ENCODE data around the gene AGO1. TPM values are rescaled to one million over a fixed set of nuclear protein-coding genes. Genes with fewer than 3 reads are reported as not detected.

The AGO1 gene
- total RNA-seq, 4 donors from 2014 or later: 4.1 to 32.8 (median 12.0) TPM

DNA sequence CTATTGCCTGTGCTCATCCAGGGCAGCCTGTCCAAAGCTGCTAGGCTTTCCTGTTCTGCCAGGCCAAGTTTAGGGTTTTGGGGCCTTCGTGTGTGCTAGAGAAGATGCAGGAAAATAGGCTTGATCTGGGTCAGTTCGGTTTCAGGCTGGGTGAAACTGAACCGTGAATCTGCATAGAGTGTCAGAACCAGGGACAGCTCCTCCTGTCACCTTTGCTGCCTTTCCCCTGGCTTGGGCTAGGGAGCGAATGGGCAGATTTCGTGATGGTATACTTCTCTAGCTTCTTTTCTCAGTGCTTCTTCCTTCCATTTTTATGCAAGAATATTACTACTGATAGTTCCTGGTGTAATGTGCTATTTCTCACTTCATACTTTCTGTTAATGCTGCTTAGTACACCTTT, 6.0 kb upstream of the AGO1 start:
- Histone ChIP-seq H3K4me1 (no peaks in the 10 kb centered on the region), H3K27me3 (no peaks in the 10 kb centered on the region), H3K4me3 (no peak overlapping the region), H3K36me3 (no peaks in the 10 kb centered on the region), H3K9me3 (no peaks in the 10 kb centered on the region), H3K27ac (no peak overlapping the region)
- TF ChIP-seq, protein P1, sequence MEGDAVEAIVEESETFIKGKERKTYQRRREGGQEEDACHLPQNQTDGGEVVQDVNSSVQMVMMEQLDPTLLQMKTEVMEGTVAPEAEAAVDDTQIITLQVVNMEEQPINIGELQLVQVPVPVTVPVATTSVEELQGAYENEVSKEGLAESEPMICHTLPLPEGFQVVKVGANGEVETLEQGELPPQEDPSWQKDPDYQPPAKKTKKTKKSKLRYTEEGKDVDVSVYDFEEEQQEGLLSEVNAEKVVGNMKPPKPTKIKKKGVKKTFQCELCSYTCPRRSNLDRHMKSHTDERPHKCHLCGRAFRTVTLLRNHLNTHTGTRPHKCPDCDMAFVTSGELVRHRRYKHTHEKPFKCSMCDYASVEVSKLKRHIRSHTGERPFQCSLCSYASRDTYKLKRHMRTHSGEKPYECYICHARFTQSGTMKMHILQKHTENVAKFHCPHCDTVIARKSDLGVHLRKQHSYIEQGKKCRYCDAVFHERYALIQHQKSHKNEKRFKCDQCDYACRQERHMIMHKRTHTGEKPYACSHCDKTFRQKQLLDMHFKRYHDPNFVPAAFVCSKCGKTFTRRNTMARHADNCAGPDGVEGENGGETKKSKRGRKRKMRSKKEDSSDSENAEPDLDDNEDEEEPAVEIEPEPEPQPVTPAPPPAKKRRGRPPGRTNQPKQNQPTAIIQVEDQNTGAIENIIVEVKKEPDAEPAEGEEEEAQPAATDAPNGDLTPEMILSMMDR (IDR thresholded peaks at IDR 0.05): no peak
- no peak for TF ChIP-seq POLR2A (IDR thresholded peaks at IDR 0.05)
- no peak for DNase-seq
- intact Hi-C loops (cut with DNase I; ENCODE audit: low total_unique reads): no loop called here

DNA sequence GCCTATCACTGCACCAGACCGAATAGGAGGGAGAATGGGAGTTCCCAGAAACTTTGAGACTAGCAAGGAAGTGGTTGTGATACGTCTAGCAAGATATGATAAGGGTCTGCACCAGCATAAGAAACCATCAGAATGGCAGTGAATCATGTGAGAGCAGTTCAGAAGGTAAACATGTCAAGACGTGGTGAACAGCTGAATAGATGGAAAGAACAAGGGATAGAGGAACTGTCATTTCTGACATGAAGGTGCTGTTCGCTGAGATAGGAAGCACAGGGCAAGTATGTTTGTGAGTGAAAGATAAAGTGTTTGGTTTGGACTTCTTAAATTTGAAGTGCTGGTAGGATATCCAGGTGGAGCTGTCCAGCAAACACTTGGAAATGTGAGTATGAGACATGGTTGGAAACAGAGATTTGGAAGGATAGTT, 1.1 kb upstream of the AGO1 start:
- no peak overlapping the region for H3K4me3 ChIP-seq
- H3K36me3 ChIP-seq: no peaks in the 10 kb centered on the region
- intact Hi-C loops (cut with DNase I; ENCODE audit: low total_unique reads): no loop called here
- TF ChIP-seq, protein P1 (IDR thresholded peaks at IDR 0.05): no peak
- no peak for TF ChIP-seq POLR2A (IDR thresholded peaks at IDR 0.05)
- no peak overlapping the region for H3K27ac ChIP-seq
- no peaks in the 10 kb centered on the region for H3K4me1 ChIP-seq
- H3K27me3 ChIP-seq: no peaks in the 10 kb centered on the region
- no peak for DNase-seq
- no peaks in the 10 kb centered on the region for H3K9me3 ChIP-seq

DNA sequence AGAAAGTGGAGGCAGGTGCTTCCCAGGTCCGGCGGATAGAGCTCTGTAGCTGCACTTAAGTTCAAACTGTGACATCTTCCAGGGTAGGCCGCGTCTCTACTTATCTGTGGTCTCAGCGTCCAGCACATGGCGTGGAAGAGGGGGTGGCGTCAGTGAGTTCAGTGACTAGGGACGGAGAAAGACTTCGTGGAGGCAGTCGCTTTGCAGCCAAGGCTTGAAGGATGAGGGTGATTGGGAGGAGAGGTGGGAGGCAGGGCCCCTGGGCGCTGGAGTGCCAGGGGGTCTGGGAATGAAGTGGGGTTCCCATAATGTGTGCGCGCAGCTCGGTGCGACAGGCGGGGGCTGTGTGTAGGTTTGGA, 444 bp upstream of the AGO1 start:
- TF ChIP-seq POLR2A (IDR thresholded peaks at IDR 0.05): no peak
- TF ChIP-seq, protein P1 (IDR thresholded peaks at IDR 0.05): no peak
- Histone ChIP-seq H3K27ac (peak overlapping the region; percentile 71 to 90), H3K27me3 (no peaks in the 10 kb centered on the region), H3K4me1 (no peaks in the 10 kb centered on the region), H3K4me3 (peak overlapping the region; percentile 75 to 93), H3K36me3 (no peaks in the 10 kb centered on the region), H3K9me3 (no peaks in the 10 kb centered on the region)
- intact Hi-C loops (cut with DNase I; ENCODE audit: low total_unique reads): no loop called here
- DNase-seq: no peak

DNA sequence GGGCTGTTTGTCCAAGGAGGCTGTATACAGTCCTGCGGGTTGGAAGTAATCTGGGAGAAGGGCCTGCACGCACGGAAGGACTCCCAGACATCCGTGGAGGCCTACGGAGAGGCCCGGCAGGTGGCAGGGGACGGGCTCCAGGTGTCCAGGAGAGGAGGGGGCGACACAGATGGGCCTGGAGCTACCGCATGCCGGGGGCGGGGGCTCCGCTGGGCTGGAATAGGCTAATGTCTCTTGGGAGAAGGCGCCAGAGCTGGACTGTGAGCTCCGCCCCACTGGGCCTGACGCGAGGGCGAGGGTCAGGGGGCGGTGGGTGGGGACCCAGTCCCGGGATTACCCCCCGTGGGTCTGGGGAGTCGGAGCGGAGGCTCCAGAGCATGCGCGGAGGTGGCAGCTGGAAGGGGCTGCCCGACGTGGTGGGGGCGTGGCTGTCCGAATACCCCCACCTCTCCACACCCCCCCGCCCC, 659 bp downstream of the AGO1 start:
- Histone ChIP-seq H3K4me3 (peak overlapping the region; percentile 75 to 93), H3K27me3 (no peaks in the 10 kb centered on the region), H3K27ac (peak overlapping the region; percentile 86 to 90), H3K9me3 (no peaks in the 10 kb centered on the region), H3K4me1 (no peaks in the 10 kb centered on the region), H3K36me3 (no peaks in the 10 kb centered on the region)
- DNase-seq: peak; percentile 41 to 62
- TF ChIP-seq, protein P1 (IDR thresholded peaks at IDR 0.05): no peak
- TF ChIP-seq POLR2A (IDR thresholded peaks at IDR 0.05): no peak
- intact Hi-C loops (cut with DNase I; ENCODE audit: low total_unique reads): no loop called here

DNA sequence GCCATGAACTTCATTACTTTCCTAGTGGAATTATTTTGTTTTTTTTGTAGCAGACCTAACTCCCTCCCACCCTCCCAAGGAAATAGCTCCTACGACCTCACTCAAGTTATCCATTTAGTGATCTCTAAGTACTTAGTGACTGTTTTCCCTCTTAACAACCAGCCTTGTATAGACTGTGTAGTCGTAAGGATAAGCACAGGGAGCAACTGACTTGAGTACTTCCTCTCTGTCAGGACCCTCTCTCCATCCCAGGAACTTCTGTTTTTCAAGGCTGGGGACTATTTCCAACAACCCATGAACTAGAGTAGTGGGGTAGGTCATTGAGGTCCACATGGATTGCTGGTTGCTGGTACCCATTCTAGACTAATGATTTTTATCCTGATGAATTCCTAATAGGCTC, 1.9 kb downstream of the AGO1 start:
- no peak overlapping the region for H3K27ac ChIP-seq

More for the DNA sequence above, 1.9 kb downstream of the AGO1 start:
- TF ChIP-seq, protein P1 (IDR thresholded peaks at IDR 0.05): no peak
- no peak for TF ChIP-seq POLR2A (IDR thresholded peaks at IDR 0.05)
- intact Hi-C loops (cut with DNase I; ENCODE audit: low total_unique reads): no loop called here
- no peaks in the 10 kb centered on the region for H3K9me3 ChIP-seq
- DNase-seq: no peak
- H3K4me1 ChIP-seq: no peaks in the 10 kb centered on the region
- H3K36me3 ChIP-seq: no peaks in the 10 kb centered on the region
- H3K4me3 ChIP-seq: no peak overlapping the region
- H3K27me3 ChIP-seq: no peaks in the 10 kb centered on the region
